Astrocyte of the spinal cord (primary cell): ENCODE data around the gene PREX1.

Experiments used
- DNase-seq: peaks from one replicate; pipeline ENCODE4 v3.0.0; 2011; ENCODE audit warnings: low read depth, low spot score
- H3K4me3 ChIP-seq: 2 replicates; pipeline ENCODE4 v1.5.1; 2011; ENCODE audit warnings: low read depth, mild to moderate bottlenecking, low read length, moderate library complexity
- CTCF ChIP-seq: IDR thresholded peaks from 2 replicates; pipeline ENCODE4 v1.5.1; 2012; ENCODE audit warnings: low read depth, mild to moderate bottlenecking, low read length, inconsistent platforms
- in situ Hi-C: cut with HindIII; loops from 2 replicates; pipeline ENCODE4 v1.10.0; 2017; ENCODE audit warnings: low sequenced_read_pairs

The PREX1 gene

GRCh38 chr20:48742912-48743680 is 84.7 kb downstream of the PREX1 start:
- H3K4me3 ChIP-seq = no peak overlapping the region
- in situ Hi-C loops = no loop called here
- no peak for TF ChIP-seq CTCF
- DNase-seq = no peak

- no peak for TF ChIP-seq CTCF
- H3K4me3 ChIP-seq = no peak overlapping the region
- in situ Hi-C loops = no loop called here
- no peak for DNase-seq
Observed at GRCh38 chr20:48742233-48742632, 85.6 kb downstream of the PREX1 start.

- H3K4me3 ChIP-seq = no peak overlapping the region
Observed at GRCh38 chr20:48741669-48742068, 86.1 kb downstream of the PREX1 start.

GRCh38 chr20:48740712-48741111 is 87.1 kb downstream of the PREX1 start:
- DNase-seq = no peak
- no peak for TF ChIP-seq CTCF
- in situ Hi-C loops = no loop called here
- no peak overlapping the region for H3K4me3 ChIP-seq

More at GRCh38 chr20:48741669-48742068, 86.1 kb downstream of the PREX1 start:
- in situ Hi-C loops = no loop called here
- no peak for TF ChIP-seq CTCF
- DNase-seq = no peak

- no peak overlapping the region for H3K4me3 ChIP-seq
- in situ Hi-C loops = no loop called here
- DNase-seq = no peak
- TF ChIP-seq CTCF = no peak
Observed at GRCh38 chr20:48740292-48740649, 87.5 kb downstream of the PREX1 start.

GRCh38 chr20:48739395-48740291 is 88.2 kb downstream of the PREX1 start:
- H3K4me3 ChIP-seq = no peak overlapping the region
- DNase-seq = no peak
- in situ Hi-C loops = no loop called here
- TF ChIP-seq CTCF = no peak
